GM21825 (cell line): ENCODE results near the gene LONRF2.

ENCODE experiments used
- ATAC-seq: cut with Tn5 transposase; IDR thresholded peaks from one replicate; pipeline ENCODE4 v1.9.1; 2021; ENCODE audit warnings: mild to moderate bottlenecking, moderate library complexity; ENCODE audit not compliant: unreplicated experiment

Gene LONRF2

GRCh38 chr2:100237770-100238169 lies 84.5 kb downstream of the LONRF2 start:
- no peak for ATAC-seq

- ATAC-seq, result no peak
These were observed 85.1 kb downstream of the LONRF2 start for GRCh38 chr2:100237163-100237562.

DNA sequence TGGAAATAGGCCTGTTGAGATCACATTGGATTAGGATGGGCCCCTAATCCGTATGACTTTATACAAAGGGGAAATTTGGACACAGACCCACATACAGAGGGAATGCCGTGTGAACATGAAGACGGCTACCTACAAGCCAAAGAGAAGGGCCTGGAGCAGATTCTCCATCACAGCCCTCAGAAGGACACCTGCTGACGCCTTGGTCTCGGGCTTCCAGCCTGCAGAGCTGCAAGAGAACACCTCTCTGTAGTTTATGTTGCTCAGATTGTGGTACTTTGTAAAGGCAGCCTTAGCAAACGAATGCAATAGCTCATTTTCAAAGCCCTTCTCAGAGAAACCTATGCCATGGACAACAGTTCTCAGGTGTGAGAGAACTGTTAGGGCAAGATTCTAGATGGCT lies 86.1 kb downstream of the LONRF2 start:
- ATAC-seq, result no peak

DNA sequence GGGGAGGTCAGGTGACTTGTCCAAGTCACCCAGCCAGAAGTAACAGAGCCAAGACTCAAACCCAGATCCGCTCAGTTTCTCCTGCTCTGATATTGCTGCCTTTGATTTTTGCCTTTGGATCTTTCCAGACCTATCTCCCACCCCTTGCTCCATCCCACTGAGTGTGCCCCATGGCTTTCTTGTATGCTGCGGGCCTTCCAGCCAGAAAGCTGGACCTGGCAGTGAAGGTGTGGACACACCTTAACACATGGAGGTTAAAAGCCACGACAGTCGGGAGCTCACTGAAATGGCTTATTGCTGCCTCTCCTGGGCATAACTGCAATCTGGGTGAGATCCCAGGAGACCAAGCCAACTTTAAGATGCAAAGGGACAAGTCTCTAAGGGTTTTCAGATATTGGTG lies 86.7 kb downstream of the LONRF2 start:
- no peak for ATAC-seq

GRCh38 chr2:100235098-100235497 lies 87.2 kb downstream of the LONRF2 start:
- peak; percentile 98 for ATAC-seq

DNA sequence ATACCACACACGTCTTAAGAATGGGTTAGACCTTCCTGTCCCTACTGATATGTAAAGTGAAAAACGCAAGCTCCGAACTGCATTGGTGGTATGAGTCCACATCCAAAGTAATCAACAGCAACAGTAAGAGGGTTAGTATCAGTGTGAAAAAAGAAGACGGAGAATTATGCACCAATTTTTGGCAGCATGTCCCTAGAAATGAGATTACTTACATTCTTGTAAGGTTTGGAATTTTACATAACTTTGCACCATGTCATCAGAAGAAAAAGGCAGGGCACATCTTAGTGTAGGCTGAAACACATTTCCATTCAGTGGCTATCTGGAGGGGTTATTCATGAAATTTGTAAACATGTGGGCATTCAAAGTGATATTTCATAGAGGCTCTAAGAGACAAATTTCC lies 88.2 kb downstream of the LONRF2 start:
- ATAC-seq, result no peak

DNA sequence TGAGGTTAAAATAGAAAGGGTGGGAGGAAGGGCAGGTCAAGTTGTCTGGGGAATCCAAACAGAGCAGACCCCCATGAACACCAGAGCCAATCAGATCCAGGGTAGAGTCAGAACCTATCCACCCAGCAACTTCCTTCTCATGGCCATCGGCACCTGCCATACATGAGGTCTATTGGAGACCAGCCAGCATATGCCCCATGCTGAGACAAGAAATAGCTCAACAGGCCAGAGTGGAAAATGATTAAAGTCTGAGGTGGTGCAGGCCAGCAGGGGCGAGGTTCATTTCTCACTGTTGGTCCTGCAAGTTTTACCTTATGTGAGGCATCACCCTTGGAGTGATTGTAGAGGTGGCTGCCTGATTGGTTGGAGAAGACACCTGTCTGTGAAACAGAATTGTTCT lies 89.2 kb downstream of the LONRF2 start:
- no peak for ATAC-seq

- no peak for ATAC-seq
These were observed 91.5 kb downstream of the LONRF2 start for GRCh38 chr2:100230754-100231153.

- no peak for ATAC-seq
These were observed 93.3 kb downstream of the LONRF2 start for GRCh38 chr2:100228967-100229366.

- ATAC-seq, result no peak
These were observed 93.9 kb downstream of the LONRF2 start for GRCh38 chr2:100228415-100228814.

- no peak for ATAC-seq
These were observed 97.2 kb downstream of the LONRF2 start for GRCh38 chr2:100224988-100225710.

DNA sequence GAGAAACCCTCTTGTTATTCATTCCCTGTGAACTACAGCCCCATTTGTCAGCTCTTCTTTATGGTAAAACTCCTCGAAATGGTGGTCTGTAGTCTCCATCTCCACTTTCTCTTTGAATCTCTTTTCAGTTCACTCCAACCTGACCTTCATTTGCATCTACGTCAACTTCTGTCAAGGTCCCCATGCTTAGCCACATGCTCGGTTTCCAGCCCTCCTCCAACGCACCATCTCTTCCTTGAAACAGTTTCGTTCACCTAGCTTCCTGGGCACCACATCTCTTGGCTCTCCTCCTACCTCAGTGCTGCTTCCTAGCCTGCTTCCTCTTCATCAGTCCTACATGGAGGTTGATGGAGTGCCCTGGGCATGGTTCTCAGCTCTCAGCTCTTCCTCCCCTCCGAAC lies 98.8 kb downstream of the LONRF2 start:
- no peak for ATAC-seq
